ENCODE data around the gene SDF4. TPM values are rescaled to one million over a fixed set of nuclear protein-coding genes. Genes with fewer than 3 reads are reported as not detected.

Gene SDF4
- total RNA-seq, 1 donor from 2014 or later, result 139 TPM

DNA sequence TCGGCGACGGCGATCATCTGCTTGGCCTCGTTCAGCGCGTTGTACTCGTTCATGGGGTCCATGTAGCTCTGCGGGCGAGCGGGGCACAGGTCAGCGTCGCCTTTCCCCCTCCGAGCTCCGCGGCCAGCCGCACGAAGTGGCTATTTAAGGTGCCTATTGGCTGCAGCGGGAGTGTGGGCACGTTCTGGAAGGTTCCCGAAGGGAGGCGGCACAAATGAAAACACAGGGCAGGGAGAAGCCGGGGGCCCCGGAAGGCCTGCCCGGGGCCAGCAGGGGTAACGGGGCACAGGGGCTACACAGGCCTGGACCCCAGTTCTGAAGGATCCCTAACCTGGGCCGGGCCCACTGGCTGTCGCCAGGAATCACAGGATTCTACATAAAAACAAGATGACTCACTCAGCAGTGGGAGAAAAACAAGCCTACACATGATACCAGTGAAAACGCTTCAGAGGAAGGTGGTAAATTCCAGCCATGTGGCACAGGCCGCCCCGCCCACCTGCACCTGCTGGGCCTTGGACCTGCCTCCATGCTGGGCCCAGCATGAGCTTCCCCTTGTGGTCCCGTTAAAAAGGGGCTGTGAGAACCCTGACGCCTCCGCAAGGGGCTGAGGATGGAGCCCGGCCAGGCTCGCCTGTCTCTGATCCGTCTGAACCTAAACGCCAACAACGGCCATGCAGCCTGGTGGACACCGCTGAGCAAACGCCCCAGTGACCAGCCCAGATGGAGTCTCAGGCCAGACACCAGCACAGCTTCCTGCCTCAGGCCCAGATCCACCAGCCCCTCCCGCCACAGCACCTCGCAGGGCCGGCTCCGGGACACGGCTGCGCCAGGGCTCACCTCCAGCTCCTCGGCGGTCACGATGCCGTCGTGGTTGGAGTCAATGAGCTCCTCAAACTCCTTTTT lies 13.9 kb downstream of the SDF4 start:
- no peak for DNase-seq (ENCODE audit: low spot score)
- intact Hi-C loops (cut with DNase I), result no loop called here

DNA sequence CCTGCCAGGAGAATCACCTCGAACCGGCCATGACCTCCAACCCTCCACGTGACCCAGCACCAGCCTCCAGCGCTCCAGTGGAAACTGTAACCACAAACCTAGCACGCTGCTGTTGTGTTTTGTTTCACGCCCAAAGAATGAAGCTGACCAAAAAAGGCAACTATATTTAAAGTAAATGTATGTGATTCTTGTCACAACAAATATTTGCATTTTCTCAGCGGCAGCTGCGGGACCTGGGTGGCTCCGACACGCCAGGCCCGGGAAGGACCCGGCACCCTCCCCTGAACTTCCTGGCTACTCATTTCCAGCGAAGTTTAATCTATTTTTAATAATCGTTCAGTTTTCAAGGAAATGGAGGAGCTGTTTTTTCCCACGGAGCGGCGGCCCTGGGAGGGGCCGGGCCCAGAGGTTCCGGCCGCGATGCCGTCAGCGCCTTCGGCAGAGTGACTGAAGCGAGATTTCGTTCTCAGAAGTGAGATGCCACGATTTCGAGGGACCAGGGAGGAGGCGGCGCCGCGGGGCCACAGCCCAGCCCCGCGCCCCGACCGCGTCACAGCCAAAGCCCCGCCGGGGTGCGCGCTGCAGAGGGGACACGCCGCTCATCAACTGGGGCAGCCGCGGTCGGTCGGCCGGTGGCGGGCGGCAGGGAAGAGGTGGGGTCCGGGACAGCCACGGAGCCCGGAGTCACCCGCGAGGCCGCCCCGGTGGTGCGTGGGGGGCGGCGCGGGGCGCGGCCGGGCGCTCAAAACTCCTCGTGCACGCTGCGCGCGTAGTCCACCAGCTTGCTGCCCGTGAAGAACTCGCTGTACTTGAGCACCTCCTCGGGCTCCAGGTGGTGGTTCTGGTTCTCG lies 14.8 kb downstream of the SDF4 start:
- intact Hi-C loops (cut with DNase I), result no loop called here
- no peak for DNase-seq (ENCODE audit: low spot score)

DNA sequence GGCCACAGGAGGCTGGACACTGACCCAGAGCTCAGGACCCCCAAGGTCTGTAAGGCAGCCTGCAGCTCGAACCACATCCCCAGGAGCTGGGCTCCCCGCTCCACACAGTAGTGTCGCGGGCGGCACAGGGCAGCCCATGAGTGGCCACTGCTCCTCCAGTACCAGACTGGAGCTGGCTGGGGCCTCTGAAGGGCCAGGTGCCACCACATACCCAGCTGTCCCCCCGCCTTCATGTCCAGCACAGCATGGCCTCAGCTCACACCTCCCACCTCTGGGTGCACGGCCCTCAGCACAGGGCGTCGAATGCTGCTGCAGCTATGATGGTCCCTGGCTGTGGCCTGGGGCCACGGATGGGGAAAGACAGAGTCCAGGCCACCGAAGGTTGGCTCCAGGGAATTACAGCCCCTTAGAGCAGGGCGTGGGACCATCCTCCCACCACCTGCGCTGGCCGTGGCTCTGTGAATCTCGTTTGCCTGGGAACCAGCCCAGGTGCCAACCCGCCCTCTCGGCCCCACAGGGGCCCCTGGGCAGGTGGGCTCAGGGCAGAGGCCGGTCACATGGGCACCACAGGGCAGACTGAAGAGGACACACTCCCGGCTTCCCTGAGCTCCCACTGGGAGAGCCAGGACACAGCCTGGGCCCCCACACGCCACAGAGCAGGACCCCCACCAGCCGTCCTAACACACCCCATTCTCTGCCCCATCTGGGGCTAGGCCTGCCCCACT lies 15.8 kb downstream of the SDF4 start:
- intact Hi-C loops (cut with DNase I), result no loop called here
- DNase-seq (ENCODE audit: low spot score), result no peak

DNA sequence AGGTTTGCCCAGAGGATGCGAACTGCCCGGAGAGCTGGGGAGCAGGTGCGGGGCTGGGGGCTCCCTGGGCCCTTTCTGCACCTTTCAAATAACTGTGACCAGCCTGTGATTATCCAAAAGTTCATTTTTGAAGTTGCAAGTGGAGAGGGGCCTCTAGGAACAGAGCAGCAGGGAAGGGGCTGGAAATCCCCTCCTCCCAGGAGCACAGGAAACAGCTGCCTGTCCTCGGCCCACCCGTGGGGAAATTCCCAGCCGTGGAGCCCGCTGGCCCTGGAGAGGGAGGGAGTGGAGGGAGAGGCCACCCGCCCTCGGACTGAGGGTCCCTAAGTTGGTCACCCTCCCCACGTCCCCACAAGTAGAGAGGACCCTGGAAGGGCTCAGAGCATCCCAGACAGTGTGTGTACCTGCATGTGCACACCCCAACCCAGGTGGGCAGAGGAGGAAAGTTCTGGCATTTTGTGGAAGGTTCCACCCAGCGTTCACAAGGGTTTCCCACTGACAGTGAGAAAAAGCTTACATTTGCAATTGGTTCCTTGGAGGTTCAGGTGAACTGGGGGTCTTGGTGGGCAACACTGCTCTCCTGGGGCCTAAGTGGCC lies 16.6 kb downstream of the SDF4 start:
- DNase-seq (ENCODE audit: low spot score), result no peak
- intact Hi-C loops (cut with DNase I), result no loop called here

DNA sequence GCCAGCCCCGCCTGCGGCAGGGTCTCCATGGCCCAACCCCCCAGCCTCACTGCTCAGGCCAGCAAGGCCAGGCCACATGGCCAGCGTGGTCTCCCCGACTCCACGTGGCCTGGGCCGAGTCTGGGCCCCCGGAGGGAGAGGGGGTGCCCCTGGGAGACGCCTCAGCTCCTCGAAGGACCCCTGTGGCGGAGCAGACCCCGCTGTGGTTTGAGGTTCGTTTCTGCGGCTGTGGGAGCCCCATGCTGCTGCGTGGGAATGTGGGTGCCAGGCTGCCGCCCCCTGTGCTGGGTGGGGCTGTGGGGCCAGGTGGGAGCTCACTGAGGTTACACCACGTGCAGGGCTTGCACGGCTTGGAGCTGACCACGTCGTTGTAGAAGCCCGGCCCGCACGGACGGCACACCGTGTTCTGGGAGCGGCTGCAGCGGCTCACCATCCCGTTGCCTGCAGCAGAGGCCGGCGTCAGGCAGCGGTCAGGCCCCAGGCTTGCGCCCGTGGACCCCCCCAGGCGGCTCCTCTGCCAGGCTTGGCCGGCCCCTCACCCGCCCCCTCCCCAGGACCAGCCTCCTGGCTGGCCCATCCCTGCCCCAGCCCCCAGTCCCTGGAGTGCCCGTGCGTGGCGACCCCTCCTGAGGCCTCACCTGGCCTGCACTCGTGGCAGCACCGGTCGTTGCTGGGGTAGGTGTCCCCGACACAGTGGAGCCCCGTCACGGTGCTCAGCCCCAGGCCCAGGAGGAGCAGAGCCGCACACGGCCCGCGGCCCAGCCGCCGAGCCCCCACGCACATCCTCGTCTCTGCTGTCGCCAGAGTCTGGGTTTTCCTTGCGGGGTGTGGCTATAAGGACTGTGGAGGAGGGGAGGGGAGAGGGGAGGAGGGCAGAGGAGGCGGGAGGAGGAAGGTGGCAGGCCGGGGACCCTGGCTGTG lies 18.2 kb downstream of the SDF4 start, which contains the start of gene TNFRSF4:
TSS of gene TNFRSF4 (minus strand) at position 809 of the 921 bp plus-strand sequence. CDS start at position 783, 26 bp downstream.
- intact Hi-C loops (cut with DNase I), result no loop called here
- DNase-seq (ENCODE audit: low spot score), result no peak

DNA sequence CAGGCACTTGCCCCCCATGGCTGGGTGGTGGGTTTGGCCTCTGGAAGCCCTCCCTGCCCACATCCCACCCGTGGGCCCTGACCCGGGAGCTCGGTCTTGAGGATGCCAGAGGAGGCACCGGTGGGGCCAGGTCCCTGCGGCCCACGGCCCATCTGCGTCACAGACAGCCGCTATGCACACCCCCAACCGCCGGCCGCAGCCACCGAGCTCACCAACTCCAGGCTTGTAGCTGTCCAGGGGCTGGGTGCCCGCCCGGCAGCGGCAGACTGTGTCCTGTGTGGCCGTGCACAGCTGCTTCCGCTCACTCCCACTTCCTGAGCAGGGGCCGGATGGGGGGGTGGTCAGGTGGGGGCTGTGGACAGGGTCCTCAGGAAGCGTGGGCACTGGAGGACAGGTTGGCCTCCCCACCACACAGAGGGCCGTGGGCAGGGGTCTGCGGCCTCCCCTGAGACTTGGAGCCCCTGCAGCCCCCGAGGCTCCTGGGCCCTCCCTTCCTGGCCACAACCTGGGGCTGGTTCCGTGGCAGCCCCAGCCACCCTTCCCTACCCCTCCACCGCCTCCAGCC lies 18.9 kb downstream of the SDF4 start:
- no peak for DNase-seq (ENCODE audit: low spot score)
- intact Hi-C loops (cut with DNase I), result no loop called here

DNA sequence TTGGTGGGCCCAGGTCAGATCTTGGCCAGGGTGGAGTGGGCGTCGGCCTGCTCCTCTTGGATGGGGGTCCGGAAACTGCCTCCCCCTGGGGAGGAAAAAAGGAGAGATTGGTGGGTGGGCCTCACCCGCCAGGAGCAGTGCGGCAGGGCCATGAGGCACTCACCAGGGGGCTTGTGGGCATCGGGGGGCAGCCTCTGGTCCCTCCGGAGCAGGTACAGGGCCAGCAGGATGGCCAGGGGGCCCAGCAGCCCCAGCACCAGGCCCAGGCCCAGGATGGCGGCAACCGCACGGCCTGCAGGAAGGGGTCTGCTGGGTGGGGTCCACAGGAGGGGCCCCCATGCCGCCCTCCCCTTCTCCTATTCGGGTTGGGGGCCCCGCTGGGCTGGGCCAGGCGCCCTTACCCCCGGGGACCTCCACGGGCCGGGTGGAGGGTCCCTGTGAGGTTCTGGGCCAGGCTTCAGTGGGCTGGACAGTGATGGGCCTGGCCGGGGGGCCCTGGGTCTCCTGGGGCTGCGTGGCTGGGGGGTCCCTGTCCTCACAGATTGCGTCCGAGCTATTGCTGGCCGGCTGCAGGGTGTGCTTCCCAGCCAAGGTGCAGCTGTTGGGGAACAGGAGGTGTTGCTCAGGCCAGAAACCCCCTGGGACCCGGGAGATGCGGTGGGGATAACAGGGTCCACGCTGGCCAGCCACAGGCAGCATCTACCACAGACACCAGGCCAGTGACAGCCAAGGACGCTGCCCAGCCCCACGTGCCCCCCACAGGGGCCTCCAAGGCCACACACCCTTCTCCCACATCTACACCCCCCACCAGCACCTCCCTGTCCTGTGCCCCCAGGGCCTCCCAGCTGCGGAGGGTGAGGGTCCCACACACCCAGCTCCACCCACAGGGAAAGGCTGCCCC lies 20.0 kb downstream of the SDF4 start:
- no peak for DNase-seq (ENCODE audit: low spot score)
- intact Hi-C loops (cut with DNase I), result no loop called here

DNA sequence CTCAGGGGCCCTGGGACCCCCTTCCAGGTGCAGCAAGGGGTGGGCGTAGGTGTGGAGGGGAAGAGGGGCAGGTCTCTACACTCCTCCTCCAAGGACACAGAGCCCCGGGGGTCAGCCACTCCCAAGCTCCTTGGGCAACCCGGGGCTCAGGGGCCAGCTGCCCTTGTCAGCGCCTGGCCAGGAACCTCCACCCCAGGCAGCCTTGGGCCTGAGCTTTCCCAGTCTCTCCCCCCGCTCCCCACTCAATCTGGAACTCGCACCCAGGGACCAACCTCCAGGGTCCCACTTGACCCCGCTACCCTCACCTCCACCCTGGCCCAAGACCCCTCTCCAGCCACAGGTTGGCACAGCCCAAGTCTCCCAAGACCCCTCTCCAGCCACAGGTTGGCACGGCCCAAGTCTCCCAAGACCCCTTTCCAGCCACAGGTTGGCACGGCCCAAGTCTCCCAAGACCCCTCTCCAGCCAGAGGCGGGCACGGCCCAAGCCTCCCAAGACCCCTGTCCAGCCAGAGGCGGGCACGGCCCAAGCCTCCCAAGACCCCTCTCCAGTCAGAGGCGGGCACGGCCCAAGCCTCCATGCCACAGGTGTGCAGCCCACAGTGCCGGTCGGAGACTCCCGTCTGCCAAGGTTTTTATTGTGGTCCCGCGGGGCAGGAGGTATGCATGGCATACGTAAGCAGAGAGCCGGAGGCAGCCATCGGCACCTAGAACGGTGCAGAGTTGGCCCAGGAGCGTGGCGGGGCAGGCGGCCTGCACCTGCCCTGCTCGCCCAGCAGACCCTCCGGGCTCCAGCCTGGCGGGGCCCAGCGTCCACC lies 20.9 kb downstream of the SDF4 start:
- DNase-seq (ENCODE audit: low spot score), result no peak

DNA sequence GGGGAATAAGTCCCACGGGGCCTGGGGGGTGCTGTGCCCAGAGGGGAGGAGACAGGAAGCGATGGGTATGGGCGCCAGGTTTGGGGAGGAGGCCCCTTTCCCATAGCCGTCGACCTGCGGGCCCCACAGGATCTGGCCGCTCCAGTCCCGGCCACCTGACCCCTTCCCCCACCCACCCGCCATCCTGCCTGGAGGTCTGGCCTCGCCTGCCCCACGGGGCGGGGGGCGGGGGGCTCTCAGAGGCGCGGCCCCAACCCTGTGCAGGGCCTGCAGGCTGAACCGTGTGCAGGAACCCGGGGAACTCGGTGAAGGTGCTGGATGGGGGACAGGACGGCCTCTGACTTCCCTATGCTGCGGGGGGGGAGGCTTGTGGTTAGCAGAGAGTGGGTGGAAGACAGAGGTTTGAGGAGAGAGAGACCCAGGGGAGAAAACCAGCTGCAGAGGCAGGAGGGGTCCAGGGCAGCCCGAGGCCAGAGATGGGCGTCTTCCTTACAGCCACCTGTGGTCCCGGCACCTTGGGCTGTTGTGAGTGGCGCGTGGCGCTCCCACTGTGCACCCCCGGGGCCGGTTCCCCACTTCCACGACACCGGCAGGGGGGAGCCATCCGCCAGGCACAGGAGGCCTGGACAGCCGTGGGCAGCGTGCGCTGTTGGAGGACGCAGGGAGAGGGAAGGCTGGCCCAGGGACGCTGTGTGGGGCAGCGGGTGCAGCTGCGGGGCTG lies 22.9 kb downstream of the SDF4 start:
- intact Hi-C loops (cut with DNase I), result loop anchor here (5.0 kb wide), 1 partner anchor 77 kb away; no protein-coding TSS in a partner anchor
- no peak for DNase-seq (ENCODE audit: low spot score)

More for the DNA sequence above, 20.9 kb downstream of the SDF4 start:
- intact Hi-C loops (cut with DNase I), result no loop called here

DNA sequence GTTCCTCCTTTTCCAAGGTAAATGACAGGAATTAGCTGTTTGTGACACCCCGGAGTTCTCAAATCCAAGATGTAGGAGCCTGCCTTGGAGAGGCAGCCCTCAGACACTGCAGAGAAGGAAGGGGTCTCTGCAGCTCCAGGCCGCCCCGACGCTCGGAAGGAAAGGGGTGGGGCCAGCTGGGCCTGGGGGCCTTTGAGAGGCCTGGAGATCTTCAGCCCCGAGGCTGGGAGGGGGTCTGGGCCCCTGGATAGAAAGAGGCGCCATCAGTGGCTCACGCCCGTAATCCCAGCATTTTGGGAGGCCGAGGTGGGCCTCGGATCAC lies 24.3 kb downstream of the SDF4 start:
- intact Hi-C loops (cut with DNase I), result loop anchor here (5.0 kb wide), 1 partner anchor 75 kb away; no protein-coding TSS in a partner anchor
- no peak for DNase-seq (ENCODE audit: low spot score)

DNA sequence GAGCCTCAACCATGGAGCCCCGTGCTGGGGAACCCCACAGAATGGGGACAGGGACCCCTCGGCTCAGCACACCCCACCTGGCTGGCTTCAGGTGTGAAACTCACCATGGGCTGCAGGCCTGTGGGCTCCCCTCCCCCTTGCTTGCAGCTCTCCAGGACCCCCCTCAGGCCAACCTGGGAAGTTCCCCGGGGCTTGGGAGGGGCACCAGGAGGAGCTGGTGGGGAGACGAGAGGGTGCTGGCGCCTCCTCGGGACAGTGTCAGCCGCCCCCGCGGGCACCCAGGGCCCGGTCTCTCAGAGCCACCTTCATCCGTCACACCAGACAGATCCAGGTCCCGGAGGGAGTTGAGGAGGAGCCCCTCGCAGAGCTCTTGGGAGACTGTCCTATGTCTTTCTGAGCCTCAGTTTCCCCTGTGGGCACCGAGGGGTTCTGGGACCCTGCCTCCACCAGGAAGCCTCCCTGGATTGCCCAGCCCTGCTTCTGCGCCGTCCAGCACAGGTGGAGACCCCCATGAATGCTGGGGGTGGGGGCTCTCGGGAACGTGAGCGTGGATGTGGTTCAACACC lies 24.8 kb downstream of the SDF4 start:
- intact Hi-C loops (cut with DNase I), result loop anchor here (5.0 kb wide), 1 partner anchor 75 kb away; no protein-coding TSS in a partner anchor
- DNase-seq (ENCODE audit: low spot score), result no peak

DNA sequence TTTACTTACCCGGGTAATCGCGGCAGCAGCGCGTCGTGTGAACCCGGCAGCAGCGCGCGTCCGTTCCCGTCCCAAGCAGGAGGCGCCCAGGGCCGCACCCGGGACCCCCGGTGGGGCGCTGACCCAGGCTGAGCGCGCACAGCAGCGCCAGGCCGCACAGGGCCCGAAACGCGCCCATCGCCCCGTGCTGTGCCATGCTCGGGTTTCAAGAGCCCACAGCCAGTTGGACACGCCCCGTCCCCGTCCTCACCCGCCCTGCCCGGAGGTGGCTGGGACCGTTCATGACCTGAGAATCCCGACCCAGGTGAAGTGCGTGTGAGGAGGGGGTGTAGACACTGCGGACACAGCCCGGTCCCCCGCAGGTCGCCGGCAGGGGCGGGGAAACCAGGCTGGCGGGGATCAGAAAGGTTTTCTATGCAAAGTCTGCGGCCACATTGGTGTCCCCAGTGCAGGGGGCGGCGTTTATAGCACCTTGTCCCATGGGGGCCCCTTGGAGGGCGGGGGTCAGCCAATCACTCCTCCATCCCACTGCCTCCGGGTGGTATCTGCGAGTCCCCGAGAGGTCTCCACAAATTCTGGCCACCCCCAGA lies 25.3 kb downstream of the SDF4 start, which contains the start of gene TNFRSF18:
TSS of gene TNFRSF18 (minus strand) at position 217 of the 590 bp plus-strand sequence. CDS start at position 196, 21 bp downstream.
- intact Hi-C loops (cut with DNase I), result loop anchor here (5.0 kb wide), 1 partner anchor 74 kb away; no protein-coding TSS in a partner anchor
- no peak for DNase-seq (ENCODE audit: low spot score)

DNA sequence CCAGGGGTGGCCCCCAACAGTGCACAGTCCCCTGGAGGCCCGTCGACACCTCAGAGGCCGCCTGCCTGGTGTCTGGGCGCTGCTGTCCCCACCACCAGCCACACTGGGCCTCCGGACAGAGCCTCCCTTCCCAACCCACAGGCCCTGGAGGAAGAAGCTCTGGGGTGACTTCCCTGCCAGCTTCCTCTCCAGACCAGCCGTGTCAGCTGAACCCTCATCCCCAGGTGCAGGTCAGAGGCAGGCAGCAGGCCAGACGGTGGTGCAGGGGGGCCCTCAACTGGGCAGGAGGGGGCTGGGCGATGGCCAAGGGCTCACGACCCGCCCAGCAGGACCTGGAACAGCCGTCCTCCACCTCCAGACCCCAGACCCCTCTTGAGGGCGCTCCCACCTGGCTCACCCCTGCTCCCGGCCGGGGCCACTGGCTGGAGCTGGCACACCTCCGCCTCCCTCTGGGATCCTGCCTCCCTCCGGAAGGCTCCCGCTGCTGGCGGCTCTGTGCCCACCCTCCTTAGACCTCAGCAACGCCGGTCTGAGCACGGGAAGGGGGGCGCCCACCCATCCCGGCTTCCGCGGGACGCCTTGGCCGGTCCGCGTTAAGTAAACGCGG lies 25.9 kb downstream of the SDF4 start:
- intact Hi-C loops (cut with DNase I), result loop anchor here (5.0 kb wide), 1 partner anchor 74 kb away; no protein-coding TSS in a partner anchor
- DNase-seq (ENCODE audit: low spot score), result no peak

Measured in cardiac septum (tissue), 1 donor.